SU-DHL-6 (cell line): ENCODE data around the gene CLSTN2.

Source experiments
- EZH2phosphoT487 ChIP-seq: fragments of 200-600 bp; sonication (generic), shearing (Covaris generic); conservative IDR thresholded peaks from 2 replicates; pipeline ENCODE4 v1.6.1; 2018; ENCODE audit warnings: mild to moderate bottlenecking, antibody characterized with exemption, low read length, moderate library complexity, mixed read lengths
- TF ChIP-seq, protein P1 (sequence below): fragments of 200-600 bp; sonication (generic); IDR thresholded peaks from one replicate; pipeline ENCODE4 v1.5.1; 2017; ENCODE audit warnings: antibody characterized with exemption, mild to moderate bottlenecking, low read length, moderate library complexity; ENCODE audit not compliant: insufficient read depth, poor library complexity, severe bottlenecking

- TF ChIP-seq, protein P1, sequence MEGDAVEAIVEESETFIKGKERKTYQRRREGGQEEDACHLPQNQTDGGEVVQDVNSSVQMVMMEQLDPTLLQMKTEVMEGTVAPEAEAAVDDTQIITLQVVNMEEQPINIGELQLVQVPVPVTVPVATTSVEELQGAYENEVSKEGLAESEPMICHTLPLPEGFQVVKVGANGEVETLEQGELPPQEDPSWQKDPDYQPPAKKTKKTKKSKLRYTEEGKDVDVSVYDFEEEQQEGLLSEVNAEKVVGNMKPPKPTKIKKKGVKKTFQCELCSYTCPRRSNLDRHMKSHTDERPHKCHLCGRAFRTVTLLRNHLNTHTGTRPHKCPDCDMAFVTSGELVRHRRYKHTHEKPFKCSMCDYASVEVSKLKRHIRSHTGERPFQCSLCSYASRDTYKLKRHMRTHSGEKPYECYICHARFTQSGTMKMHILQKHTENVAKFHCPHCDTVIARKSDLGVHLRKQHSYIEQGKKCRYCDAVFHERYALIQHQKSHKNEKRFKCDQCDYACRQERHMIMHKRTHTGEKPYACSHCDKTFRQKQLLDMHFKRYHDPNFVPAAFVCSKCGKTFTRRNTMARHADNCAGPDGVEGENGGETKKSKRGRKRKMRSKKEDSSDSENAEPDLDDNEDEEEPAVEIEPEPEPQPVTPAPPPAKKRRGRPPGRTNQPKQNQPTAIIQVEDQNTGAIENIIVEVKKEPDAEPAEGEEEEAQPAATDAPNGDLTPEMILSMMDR: no peak
- TF ChIP-seq EZH2phosphoT487: no peak
Measured at GRCh38 chr3:140086642-140087041, 151.7 kb downstream of the CLSTN2 start.
